Naive B cell (primary cell): ENCODE measurements around the gene AQP6. TPM values are rescaled to one million over a fixed set of nuclear protein-coding genes. Genes with fewer than 3 reads are reported as not detected.

ENCODE experiments used
- ATAC-seq, 2 donors: fragments of 150-1000 bp; cut with Tn5 transposase; 2 replicates each; pipeline ENCODE4 v1.10.0; 2021; ENCODE audit warnings: low read depth in 2 of 2, mild to moderate bottlenecking in 2 of 2, moderate library complexity in 2 of 2
- DNase-seq: peaks from one replicate; pipeline ENCODE4 v3.0.0; 2022
- H3K27ac Mint-ChIP-seq, 6 donors: one replicate each; pipeline ENCODE4 v1.8.0; 2020 to 2022; ENCODE audit warnings: mild to moderate bottlenecking in 6 of 6, mixed read lengths in 6 of 6, moderate library complexity in 5 of 6, inconsistent platforms in 2 of 6
- H3K27me3 Mint-ChIP-seq, 3 donors: one replicate each; pipeline ENCODE4 v1.8.0; 2021 to 2022; ENCODE audit warnings: mixed read lengths in 3 of 3, mild to moderate bottlenecking in 1 of 3
- H3K36me3 Mint-ChIP-seq, 2 donors: one replicate each; pipeline ENCODE4 v1.8.0; 2020 to 2022; ENCODE audit warnings: mixed read lengths in 2 of 2, inconsistent platforms in 1 of 2, mild to moderate bottlenecking in 1 of 2
- H3K4me1 Mint-ChIP-seq, 3 donors: one replicate each; pipeline ENCODE4 v1.8.0; 2020 to 2022; ENCODE audit warnings: mixed read lengths in 3 of 3, inconsistent platforms in 1 of 3, mild to moderate bottlenecking in 1 of 3, moderate library complexity in 1 of 3
- H3K4me3 Mint-ChIP-seq, 8 donors: one replicate each; pipeline ENCODE4 v1.8.0; 2020 to 2022; ENCODE audit warnings: mild to moderate bottlenecking in 8 of 8, mixed read lengths in 8 of 8, moderate library complexity in 8 of 8, inconsistent platforms in 2 of 8
- H3K9me3 Mint-ChIP-seq, 7 donors: one replicate each; pipeline ENCODE4 v1.8.0; 2020 to 2022; ENCODE audit warnings: mixed read lengths in 7 of 7, mild to moderate bottlenecking in 5 of 7, inconsistent platforms in 2 of 7, moderate library complexity in 1 of 7
- polyA plus RNA-seq, 6 donors: library from polyadenylated mRNA; unstranded; fragments of 300-500 nt; fragmentation: Illumina TruSeq; gene quantifications; one replicate each; pipeline ENCODE4 v1.2.3, GENCODE V29; 2021; ENCODE audit warnings: low read depth in 6 of 6

AQP6 gene
- polyA plus RNA-seq, 6 donors from 2014 or later: not detected

DNA sequence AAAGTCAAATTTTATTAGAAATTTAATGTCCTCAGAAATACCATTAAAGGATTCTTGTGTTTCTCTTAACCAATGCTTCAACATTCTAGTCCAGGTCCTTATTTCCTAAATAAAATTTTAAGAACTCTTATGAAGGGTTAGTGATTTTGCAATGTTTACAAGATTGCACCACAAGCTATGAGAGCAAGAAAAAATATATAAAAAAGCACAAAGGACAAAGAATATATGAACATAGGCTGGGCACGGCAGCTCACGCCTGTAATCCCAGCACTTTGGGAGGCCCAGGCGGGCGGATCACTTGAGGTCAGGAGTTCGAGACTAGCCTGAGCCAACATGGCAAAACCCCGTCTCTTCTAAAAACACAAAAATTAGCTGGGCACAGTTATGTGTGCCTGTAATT is 44.9 kb downstream of the AQP6 start:
- Mint-ChIP-seq H3K4me1 (peaks cover 0 to 4% (median 0%) of the 10 kb centered on the region in 3 donors), H3K4me3 (no peak overlapping the region), H3K9me3 (no peaks in the 10 kb centered on the region), H3K27me3 (no peaks in the 10 kb centered on the region), H3K36me3 (no peaks in the 10 kb centered on the region), H3K27ac (no peak overlapping the region)
- ATAC-seq (no peak), DNase-seq (no peak)

DNA sequence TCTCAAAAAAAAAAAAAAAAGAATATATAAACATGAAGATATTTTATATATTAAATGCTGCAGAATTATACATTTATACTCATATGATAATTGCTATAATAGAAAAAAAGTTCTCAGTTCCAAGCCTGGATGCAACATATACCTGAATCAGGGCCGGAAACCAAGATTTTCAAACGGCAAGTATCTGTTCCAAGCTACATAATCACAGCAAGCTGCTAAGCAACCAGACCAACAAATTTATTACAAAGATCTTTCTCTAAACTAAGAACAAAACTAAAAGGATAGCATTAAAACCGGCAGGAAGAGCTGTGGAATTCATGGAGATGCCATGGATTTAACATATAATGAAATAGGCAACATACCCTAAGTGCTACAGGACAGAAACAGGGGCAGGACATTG is 45.4 kb downstream of the AQP6 start:
- DNase-seq: no peak
- Mint-ChIP-seq H3K27ac (no peak overlapping the region), H3K4me1 (peaks cover 0 to 4% (median 1%) of the 10 kb centered on the region in 3 donors), H3K9me3 (no peaks in the 10 kb centered on the region), H3K27me3 (no peaks in the 10 kb centered on the region), H3K4me3 (no peak overlapping the region), H3K36me3 (no peaks in the 10 kb centered on the region)
- no peak for ATAC-seq

DNA sequence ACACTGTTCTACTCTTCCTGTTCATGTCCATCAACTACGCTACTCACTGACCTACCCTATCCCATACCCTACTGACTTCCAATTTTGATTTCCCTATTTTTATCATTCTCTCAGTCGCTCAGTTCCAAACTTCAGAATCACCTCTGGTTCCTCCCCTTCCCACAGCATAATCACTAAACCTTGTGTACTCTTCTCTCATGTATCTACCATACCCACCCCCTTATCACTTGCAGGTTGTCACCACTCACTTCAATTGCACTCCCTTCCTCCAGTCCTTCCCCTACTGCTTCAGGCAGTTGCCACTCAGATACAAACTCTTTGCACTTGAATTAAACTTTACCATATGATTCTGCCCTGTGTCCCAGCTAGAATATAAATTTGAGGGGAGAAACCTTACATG is 46.2 kb downstream of the AQP6 start:
- no peaks in the 10 kb centered on the region for H3K9me3 Mint-ChIP-seq
- no peak overlapping the region for H3K4me3 Mint-ChIP-seq
- H3K4me1 Mint-ChIP-seq: peaks cover 0 to 5% (median 4%) of the 10 kb centered on the region in 3 donors
- H3K36me3 Mint-ChIP-seq: no peaks in the 10 kb centered on the region
- DNase-seq: no peak
- no peaks in the 10 kb centered on the region for H3K27me3 Mint-ChIP-seq
- ATAC-seq: no peak
- peak overlapping the region in 1 of 6 donors; percentile 74 for H3K27ac Mint-ChIP-seq

DNA sequence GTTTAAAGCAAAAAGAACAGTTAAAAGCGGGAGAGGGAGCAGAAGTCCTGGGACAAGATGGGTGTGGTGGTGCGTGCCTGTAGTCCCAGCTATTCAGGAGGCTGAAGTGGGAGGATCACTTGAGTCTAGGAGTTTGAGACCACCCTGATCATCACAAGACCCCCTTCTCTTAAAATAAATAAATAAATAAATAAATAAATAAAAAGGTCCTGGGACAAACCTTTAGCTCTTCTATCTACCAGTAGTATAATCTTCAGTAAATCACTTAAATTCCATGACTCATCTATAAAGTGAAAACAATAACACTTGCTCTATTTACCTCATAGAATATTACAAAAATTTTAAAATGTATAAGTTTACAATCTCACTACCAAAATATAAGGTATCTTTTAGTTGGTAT is 46.8 kb downstream of the AQP6 start:
- DNase-seq (no peak), ATAC-seq (no peak)
- Mint-ChIP-seq H3K27ac (no peak overlapping the region), H3K4me3 (no peak overlapping the region), H3K9me3 (no peaks in the 10 kb centered on the region), H3K4me1 (peaks cover 0 to 10% (median 8%) of the 10 kb centered on the region in 3 donors), H3K36me3 (no peaks in the 10 kb centered on the region), H3K27me3 (no peaks in the 10 kb centered on the region)

DNA sequence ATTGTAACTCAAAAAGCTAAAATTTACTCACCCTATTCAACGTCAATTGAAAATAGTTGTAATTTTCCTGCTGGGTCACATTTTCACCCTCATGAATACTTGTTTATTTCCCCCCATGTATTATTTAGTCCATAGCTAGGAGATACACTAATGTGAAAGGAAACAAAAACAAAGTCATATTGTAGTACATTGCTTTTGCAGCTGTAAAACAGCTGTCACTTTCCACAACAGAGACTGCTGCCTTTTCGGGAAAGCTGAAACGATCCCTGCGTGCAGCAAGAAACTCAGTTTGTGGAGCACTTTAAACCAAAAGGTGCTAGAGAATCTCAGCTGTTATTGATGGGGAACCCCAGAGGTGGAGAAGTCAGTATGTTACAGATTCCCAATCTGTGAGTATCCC is 48.3 kb downstream of the AQP6 start:
- peaks cover 0 to 4% (median 0%) of the 10 kb centered on the region in 7 donors for H3K9me3 Mint-ChIP-seq
- peak overlapping the region in 1 of 8 donors; percentile 10 for H3K4me3 Mint-ChIP-seq
- H3K4me1 Mint-ChIP-seq: peaks cover 10 to 22% (median 19%) of the 10 kb centered on the region in 3 donors
- no peak for ATAC-seq
- no peak overlapping the region for H3K27ac Mint-ChIP-seq
- H3K36me3 Mint-ChIP-seq: peaks cover 3 to 8% of the 10 kb centered on the region in 2 donors
- H3K27me3 Mint-ChIP-seq: no peaks in the 10 kb centered on the region
- DNase-seq: no peak

DNA sequence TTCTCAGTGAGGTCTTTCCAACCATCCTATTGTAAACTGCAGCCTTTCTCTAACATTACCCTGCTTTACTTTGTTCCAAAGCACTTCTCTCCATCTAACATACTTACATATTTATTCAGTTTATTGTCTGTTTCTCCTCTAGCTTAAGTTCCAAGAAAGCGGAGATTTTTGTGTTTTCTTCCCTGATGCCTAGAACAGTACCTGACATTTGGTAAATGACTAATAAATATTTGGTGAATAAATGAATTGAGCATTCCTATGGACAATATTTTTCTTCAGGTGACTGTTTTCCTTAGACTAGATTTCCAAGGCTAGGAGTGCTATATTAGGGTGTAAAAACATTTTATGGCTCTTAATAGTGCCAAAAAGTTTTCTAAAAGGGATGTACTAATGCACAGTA is 50.2 kb downstream of the AQP6 start:
- DNase-seq (no peak), ATAC-seq (no peak)
- Mint-ChIP-seq H3K27ac (no peak overlapping the region), H3K9me3 (peaks cover 0 to 4% (median 0%) of the 10 kb centered on the region in 7 donors), H3K36me3 (peaks cover 3 to 8% of the 10 kb centered on the region in 2 donors), H3K27me3 (no peaks in the 10 kb centered on the region), H3K4me1 (peaks cover 10 to 22% (median 19%) of the 10 kb centered on the region in 3 donors), H3K4me3 (peak overlapping the region in 1 of 8 donors; percentile 95)

DNA sequence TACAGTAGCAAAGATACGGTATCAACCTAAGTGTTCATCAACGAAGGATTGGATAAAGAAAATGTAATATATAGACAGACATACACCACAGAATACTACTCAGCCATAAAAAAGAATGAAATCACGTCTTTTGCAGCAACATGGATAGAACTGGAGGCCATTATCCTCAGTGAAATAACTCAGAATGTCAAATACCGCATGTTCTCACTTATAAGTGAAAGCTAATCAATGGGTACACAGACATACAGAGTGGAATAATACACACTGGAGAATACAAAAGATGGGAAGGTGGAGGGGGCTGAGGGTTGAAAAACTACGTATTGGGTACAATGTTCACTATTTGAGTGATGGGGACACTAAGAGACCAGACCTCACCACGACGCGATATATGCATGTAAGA is 51.5 kb downstream of the AQP6 start:
- Mint-ChIP-seq H3K36me3 (peaks cover 3 to 8% of the 10 kb centered on the region in 2 donors), H3K9me3 (peaks cover 0 to 4% (median 0%) of the 10 kb centered on the region in 7 donors), H3K4me3 (peak overlapping the region; percentile 91 to 100 (median 97)), H3K27me3 (no peaks in the 10 kb centered on the region), H3K4me1 (peaks cover 10 to 22% (median 15%) of the 10 kb centered on the region in 3 donors), H3K27ac (peak overlapping the region in 1 of 6 donors; percentile 94)
- ATAC-seq (no peak), DNase-seq (no peak)

DNA sequence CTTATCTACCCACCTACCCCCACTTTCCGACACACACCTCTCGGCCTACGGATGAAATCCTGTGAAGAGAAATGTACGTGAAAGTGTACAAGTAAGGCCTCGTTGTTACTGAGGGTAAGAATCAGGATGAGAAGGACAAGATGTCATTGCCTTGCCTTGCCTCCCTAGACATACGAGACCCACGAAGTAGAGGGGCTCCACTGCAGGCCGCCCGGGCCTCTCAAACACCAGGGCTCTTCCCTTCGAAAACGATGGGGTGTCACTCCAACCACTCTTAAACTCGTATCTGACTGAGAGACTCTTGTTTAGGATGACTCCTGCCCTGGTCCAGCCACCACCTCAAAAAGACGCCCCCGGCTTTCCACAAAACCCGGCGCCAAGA is 52.0 kb downstream of the AQP6 start:
- H3K36me3 Mint-ChIP-seq: peaks cover 3 to 8% of the 10 kb centered on the region in 2 donors
- H3K27me3 Mint-ChIP-seq: no peaks in the 10 kb centered on the region

DNA sequence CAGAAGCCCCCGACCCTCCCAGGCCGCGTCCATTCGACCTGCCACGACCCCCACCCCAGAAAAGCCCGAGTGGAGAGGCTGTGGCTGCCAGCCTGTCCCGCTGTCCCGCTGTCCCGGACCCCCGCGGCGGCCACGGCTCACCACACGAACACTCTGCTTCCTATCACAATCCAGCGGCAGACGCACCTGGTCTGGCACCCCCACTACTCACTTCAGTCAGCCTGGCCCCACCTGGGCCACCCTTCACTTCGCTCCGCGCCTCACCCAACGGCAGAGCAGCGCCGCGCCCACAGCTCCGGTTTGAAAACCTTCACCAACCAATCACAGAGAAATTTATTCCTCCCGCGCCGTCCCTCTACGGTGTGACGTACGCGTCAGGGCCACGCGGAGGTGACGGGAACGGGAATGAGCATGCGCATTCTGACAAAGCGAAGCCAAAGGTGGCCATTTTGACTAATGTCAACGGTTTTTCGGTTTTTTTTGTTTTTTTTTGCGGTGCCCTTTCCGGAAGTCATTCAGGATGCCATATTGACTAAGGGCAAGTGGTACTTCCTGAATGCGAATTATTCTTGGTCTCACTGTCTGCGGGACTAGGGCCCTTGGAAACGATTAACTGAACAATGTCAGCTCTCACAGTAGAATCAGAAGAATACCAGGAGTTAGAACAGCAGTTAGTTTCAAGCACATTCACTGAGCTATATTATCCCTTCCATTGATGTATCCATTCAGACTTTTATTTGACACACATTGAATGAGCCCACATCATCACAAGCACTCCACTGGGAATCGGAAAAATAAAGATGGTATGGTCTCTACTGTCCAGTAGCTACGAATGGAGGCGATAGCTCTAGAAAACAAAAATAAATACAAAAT is 52.7 kb downstream of the AQP6 start, which contains the start of gene RACGAP1:
TSS of gene RACGAP1 (minus strand) at position 308 of the 873 bp plus-strand sequence. CDS start 8,779 bp downstream, outside the sequence.
- Mint-ChIP-seq H3K36me3 (peaks cover 3 to 8% of the 10 kb centered on the region in 2 donors), H3K4me3 (peak within 1 kb of the TSS; percentile 91 to 100 (median 97)), H3K4me1 (peaks cover 10 to 22% (median 15%) of the 10 kb centered on the region in 3 donors), H3K9me3 (peaks cover 0 to 4% (median 0%) of the 10 kb centered on the region in 7 donors), H3K27ac (peak within 1 kb of the TSS; percentile 81 to 98 (median 94)), H3K27me3 (no peaks in the 10 kb centered on the region)
- peak; percentile 94 to 96 for ATAC-seq
- DNase-seq: peak; percentile 96

More for the DNA sequence above, 52.0 kb downstream of the AQP6 start:
- Mint-ChIP-seq H3K27ac (peak overlapping the region in 5 of 6 donors; percentile 81 to 98 (median 95)), H3K4me1 (peaks cover 10 to 22% (median 15%) of the 10 kb centered on the region in 3 donors), H3K9me3 (peaks cover 0 to 4% (median 0%) of the 10 kb centered on the region in 7 donors), H3K4me3 (peak overlapping the region; percentile 91 to 100 (median 97))
- DNase-seq (no peak), ATAC-seq (no peak)

DNA sequence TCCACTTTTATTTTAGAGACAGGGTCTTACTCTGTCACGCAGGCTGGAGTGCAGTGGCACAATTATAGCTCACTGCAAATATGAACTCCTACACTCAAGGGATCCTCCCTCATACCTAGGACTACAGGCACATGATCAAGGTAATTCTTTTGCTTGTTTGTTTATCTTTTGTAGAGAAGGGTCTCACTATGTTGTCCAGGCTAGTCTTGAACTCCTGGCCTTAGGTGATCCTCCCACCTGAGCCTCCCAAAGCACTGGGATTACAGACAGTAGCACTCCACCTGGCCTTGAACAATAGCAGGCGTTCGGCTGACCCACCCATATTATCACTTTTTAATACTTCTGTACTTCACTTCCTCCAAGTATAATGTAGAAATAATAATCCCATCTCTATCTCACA is 53.9 kb downstream of the AQP6 start:
- peak overlapping the region in 1 of 6 donors; percentile 72 for H3K27ac Mint-ChIP-seq
- no peaks in the 10 kb centered on the region for H3K27me3 Mint-ChIP-seq
- DNase-seq: no peak
- H3K4me3 Mint-ChIP-seq: no peak overlapping the region
- H3K4me1 Mint-ChIP-seq: peaks cover 10 to 22% (median 15%) of the 10 kb centered on the region in 3 donors
- peaks cover 0 to 4% (median 0%) of the 10 kb centered on the region in 7 donors for H3K9me3 Mint-ChIP-seq
- ATAC-seq: no peak
- peaks cover 3 to 8% of the 10 kb centered on the region in 2 donors for H3K36me3 Mint-ChIP-seq

Other genes with a start within 250 kb of the AQP6 start
- gene TMBIM6, start 231.4 kb upstream of the AQP6 start, polyA plus RNA-seq: 1,000 to 10,000 TPM in 1 of 6 donors, 100 to 1,000 TPM in 5; 740 to 1,714 (median 822) TPM
- 1 to 10 TPM in 3 of 6 donors, under 1 TPM in 2, not detected in 1; 0.70 to 4.0 (median 1.2) TPM for gene NCKAP5L, start 144.5 kb upstream of the AQP6 start, polyA plus RNA-seq
- 10 to 100 TPM in 1 of 6 donors, 1 to 10 TPM in 5; 7.2 to 10.7 (median 9.0) TPM for gene BCDIN3D, start 129.8 kb upstream of the AQP6 start, polyA plus RNA-seq
- not detected for gene FAIM2, start 69.0 kb upstream of the AQP6 start, polyA plus RNA-seq
- not detected for gene AQP2, start 22.2 kb upstream of the AQP6 start, polyA plus RNA-seq
- not detected for gene AQP5, start 11.1 kb upstream of the AQP6 start, polyA plus RNA-seq
- gene RACGAP1, start 52.5 kb downstream of the AQP6 start, polyA plus RNA-seq: 1 to 10 TPM in 5 of 6 donors, not detected in 1; 4.7 to 9.0 (median 8.7) TPM
- not detected for gene ASIC1, start 84.6 kb downstream of the AQP6 start, polyA plus RNA-seq
- gene SMARCD1, start 112.4 kb downstream of the AQP6 start, polyA plus RNA-seq: 10 to 100 TPM; 13.1 to 28.1 (median 21.0) TPM
- not detected for gene GPD1, start 131.1 kb downstream of the AQP6 start, polyA plus RNA-seq
- 100 to 1,000 TPM; 171 to 225 (median 208) TPM for gene COX14, start 139.3 kb downstream of the AQP6 start, polyA plus RNA-seq
- gene CERS5, start 194.4 kb downstream of the AQP6 start, polyA plus RNA-seq: 100 to 1,000 TPM in 1 of 6 donors, 10 to 100 TPM in 5; 45.2 to 126 (median 55.7) TPM